Neural cell (in vitro differentiated cells): Measurements from ENCODE around the gene CXCR3.

Experiments used
- POLR2AphosphoS5 ChIP-seq: IDR thresholded peaks from 2 replicates; pipeline ENCODE4 v1.6.1; 2012
- RAD21 ChIP-seq: fragments of 450-650 bp; conservative IDR thresholded peaks from 2 replicates; pipeline ENCODE4 v1.6.1; 2014; ENCODE audit warnings: antibody characterized with exemption, mild to moderate bottlenecking, moderate library complexity
- TF ChIP-seq, protein P1 (sequence below): fragments of 450-650 bp; IDR thresholded peaks from 2 replicates; pipeline ENCODE4 v1.5.1; 2014; ENCODE audit warnings: antibody characterized with exemption, mild to moderate bottlenecking, moderate library complexity; ENCODE audit not compliant: poor library complexity, severe bottlenecking

DNA sequence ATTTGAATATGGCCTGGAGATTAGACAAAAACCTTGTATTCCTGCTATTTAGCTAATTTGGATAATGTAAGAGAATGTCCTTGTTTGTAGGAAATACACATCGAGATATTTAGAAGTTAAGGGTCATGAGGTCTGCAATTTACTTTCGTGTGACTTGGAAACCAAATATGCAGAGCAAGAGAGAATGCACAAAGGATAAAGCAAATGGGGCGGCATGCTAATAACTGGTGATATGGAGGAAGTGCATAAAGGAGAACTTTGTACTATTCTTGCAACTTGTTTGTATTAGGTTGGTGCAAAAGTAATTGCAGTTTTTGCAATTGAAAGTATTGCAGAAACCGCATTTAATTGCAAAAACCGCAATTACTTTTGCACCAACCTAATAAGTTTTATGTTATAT is 7.2 kb upstream of the CXCR3 start:
- TF ChIP-seq, protein P1, sequence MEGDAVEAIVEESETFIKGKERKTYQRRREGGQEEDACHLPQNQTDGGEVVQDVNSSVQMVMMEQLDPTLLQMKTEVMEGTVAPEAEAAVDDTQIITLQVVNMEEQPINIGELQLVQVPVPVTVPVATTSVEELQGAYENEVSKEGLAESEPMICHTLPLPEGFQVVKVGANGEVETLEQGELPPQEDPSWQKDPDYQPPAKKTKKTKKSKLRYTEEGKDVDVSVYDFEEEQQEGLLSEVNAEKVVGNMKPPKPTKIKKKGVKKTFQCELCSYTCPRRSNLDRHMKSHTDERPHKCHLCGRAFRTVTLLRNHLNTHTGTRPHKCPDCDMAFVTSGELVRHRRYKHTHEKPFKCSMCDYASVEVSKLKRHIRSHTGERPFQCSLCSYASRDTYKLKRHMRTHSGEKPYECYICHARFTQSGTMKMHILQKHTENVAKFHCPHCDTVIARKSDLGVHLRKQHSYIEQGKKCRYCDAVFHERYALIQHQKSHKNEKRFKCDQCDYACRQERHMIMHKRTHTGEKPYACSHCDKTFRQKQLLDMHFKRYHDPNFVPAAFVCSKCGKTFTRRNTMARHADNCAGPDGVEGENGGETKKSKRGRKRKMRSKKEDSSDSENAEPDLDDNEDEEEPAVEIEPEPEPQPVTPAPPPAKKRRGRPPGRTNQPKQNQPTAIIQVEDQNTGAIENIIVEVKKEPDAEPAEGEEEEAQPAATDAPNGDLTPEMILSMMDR, result no peak
- TF ChIP-seq POLR2AphosphoS5 (no peak), RAD21 (no peak)
